HepG2 (cell line): ENCODE results near the gene PCDHGC5. TPM values are rescaled to one million over a fixed set of nuclear protein-coding genes. Genes with fewer than 3 reads are reported as not detected.

Source experiments
- ATAC-seq: fragments of 200-7000 bp; cut with Tn5 transposase; 3 replicates; pipeline ENCODE4 v1.9.1; 2020; ENCODE audit warnings: mild to moderate bottlenecking, moderate library complexity
- BruUV-seq: library from RNA; stranded (reverse); fragments of 400-500 nt; replicated peaks from 2 replicates; lab custom pipeline; 2021; lab: Mats Ljungman, UMichigan
- CTCF ChIA-PET: fragments of 300-600 bp; formaldehyde crosslinking; extraction: SDS; loops from one replicate; lab custom pipeline; 2021; ENCODE audit warnings: low total read pairs, inconsistent platforms, low intra/inter-chr PET ratio; lab: Yijun Ruan, JAX
- POLR2A ChIA-PET: fragments of 350-600 bp; sonication (Branson Sonifier 250); formaldehyde crosslinking; loops from one replicate; lab custom pipeline; 2020; ENCODE audit warnings: antibody characterized with exemption, inconsistent platforms; lab: Yijun Ruan, JAX
- DNase-seq: peaks from one replicate; pipeline ENCODE4 v3.0.0-alpha.2; 2015; ENCODE audit warnings: low spot score
- FAIRE-seq: peaks from 3 replicates; lab custom pipeline; 2011; peaks lifted over from hg19 to GRCh38; lab: Jason Lieb, UNC
- H2AFZ ChIP-seq: one replicate; pipeline ENCODE4 v1.6.1; 2011; ENCODE audit warnings: low read length, inconsistent platforms
- H3K27ac ChIP-seq: fragments of 300-600 bp; 3 replicates; pipeline ENCODE4 v1.8.0; 2011; ENCODE audit warnings: mixed run types, mild to moderate bottlenecking, mixed read lengths, low read length, inconsistent platforms; ENCODE audit not compliant: insufficient read depth; ENCODE audit errors: extremely low read length
- H3K27me3 ChIP-seq, 2 experiments: fragments of 200-600 bp in 1 of 2; 2 replicates in 1 of 2; 3 replicates in 1 of 2; pipeline versions ENCODE4 v1.6.0 to v1.8.0; 2011; ENCODE audit warnings: low read length in 2 of 2, mild to moderate bottlenecking in 2 of 2, moderate library complexity in 2 of 2, inconsistent platforms in 1 of 2; ENCODE audit not compliant: insufficient read depth in 2 of 2, control insufficient read depth in 1 of 2
- H3K36me3 ChIP-seq, 2 experiments: fragments of 200-600 bp in 1 of 2; replicated peaks in 1 of 2; 2 replicates in 1 of 2; 3 replicates in 1 of 2; pipeline versions ENCODE4 v1.5.1 to v1.8.0; 2011; ENCODE audit warnings: low read length in 2 of 2, inconsistent platforms in 1 of 2; ENCODE audit not compliant: insufficient read depth in 2 of 2, control insufficient read depth in 1 of 2
- H3K4me1 ChIP-seq: 2 replicates; pipeline ENCODE4 v1.5.1; 2012; ENCODE audit warnings: low read length, inconsistent platforms; ENCODE audit not compliant: insufficient read depth
- H3K4me2 ChIP-seq: 2 replicates; pipeline ENCODE4 v1.6.0; 2011; ENCODE audit warnings: low read depth, low read length, inconsistent platforms
- H3K4me3 ChIP-seq, 3 experiments: fragments of 200-600 bp in 1 of 3; sonication (generic), shearing (Covaris generic) in 1 of 3; replicated peaks in 1 of 3; 2 replicates each; pipeline ENCODE4 v1.5.1; 2011 to 2016; ENCODE audit warnings: low read length in 3 of 3, inconsistent platforms in 2 of 3, low read depth in 2 of 3, mild to moderate bottlenecking in 2 of 3, control low read depth in 1 of 3, mixed read lengths in 1 of 3; ENCODE audit not compliant: insufficient read depth in 1 of 3
- H3K79me2 ChIP-seq: one replicate; pipeline ENCODE4 v1.6.1; 2011; ENCODE audit warnings: low read length, inconsistent platforms; ENCODE audit not compliant: insufficient read depth
- H3K9ac ChIP-seq: 2 replicates; pipeline ENCODE4 v1.6.0; 2011; ENCODE audit warnings: mild to moderate bottlenecking, low read depth, low read length, inconsistent platforms; ENCODE audit not compliant: insufficient read depth
- H3K9me3 ChIP-seq: 2 replicates; pipeline ENCODE4 v1.5.1; 2012; ENCODE audit warnings: mild to moderate bottlenecking, low read length
- H4K20me1 ChIP-seq: 2 replicates; pipeline ENCODE4 v1.6.0; 2011; ENCODE audit warnings: inconsistent platforms, mild to moderate bottlenecking, low read length, moderate library complexity; ENCODE audit not compliant: insufficient read depth
- CCDC6 ChIP-seq: sonication (generic); formaldehyde crosslinking; IDR thresholded peaks from 2 replicates; pipeline ENCODE4 v1.8.1; 2022; ENCODE audit warnings: mild to moderate bottlenecking, missing genetic modification reagents, moderate library complexity
- CEBPB ChIP-seq: IDR thresholded peaks from 2 replicates; pipeline ENCODE4 v1.6.1; 2011; ENCODE audit warnings: low read depth, low read length, improper control_type of control experiment, borderline replicate concordance
- GMEB2 ChIP-seq: IDR thresholded peaks from 2 replicates; pipeline ENCODE4 v1.6.1; 2016; ENCODE audit warnings: missing biosample characterization, missing genetic modification reagents, low read depth
- HNRNPL ChIP-seq: fragments of 200-400 bp; formaldehyde crosslinking; IDR thresholded peaks from 2 replicates; pipeline ENCODE4 v1.6.1; 2017; ENCODE audit warnings: mild to moderate bottlenecking, low read depth, low read length
- KLF6 ChIP-seq: IDR thresholded peaks from 2 replicates; pipeline ENCODE4 v1.8.0; 2016; ENCODE audit warnings: missing biosample characterization, missing genetic modification reagents
- NFE2L1 ChIP-seq: sonication (generic); formaldehyde crosslinking; IDR thresholded peaks from 2 replicates; pipeline ENCODE4 v1.4.0; 2020; ENCODE audit warnings: missing genetic modification reagents, mild to moderate bottlenecking, borderline replicate concordance
- PRDM4 ChIP-seq: sonication (generic); formaldehyde crosslinking; IDR thresholded peaks from 2 replicates; pipeline ENCODE4 v1.9.0; 2021; ENCODE audit warnings: missing genetic modification reagents, borderline replicate concordance
- RNF219 ChIP-seq: sonication (generic); formaldehyde crosslinking; IDR thresholded peaks from 2 replicates; pipeline ENCODE4 v1.5.0; 2020; ENCODE audit warnings: mild to moderate bottlenecking, missing genetic modification reagents
- ZNF232 ChIP-seq: sonication (generic); formaldehyde crosslinking; IDR thresholded peaks from 2 replicates; pipeline ENCODE4 v1.4.0; 2020; ENCODE audit warnings: missing genetic modification reagents, borderline replicate concordance
- ZSCAN31 ChIP-seq: sonication (generic); formaldehyde crosslinking; IDR thresholded peaks from 2 replicates; pipeline ENCODE4 v1.5.0; 2020; ENCODE audit warnings: low read depth, mild to moderate bottlenecking, missing genetic modification reagents
- WGBS: methylation state at CpG from one replicate; pipeline ENCODE4 v1.1.6; 2017; ENCODE audit warnings: low lambda C conversion rate; 5-methylcytosine and 5-hydroxymethylcytosine counted together
- in situ Hi-C: cut with HindIII; loops from 2 replicates; pipeline ENCODE4 v1.10.0; 2017; ENCODE audit warnings: low pct_unique_long_range_greater_than_20kb; ENCODE audit not compliant: extremely low pct_ligation_motif_present
- intact Hi-C: fragments of 100-400 bp; cut with micrococcal nuclease; formaldehyde crosslinking; loops from one replicate; pipeline ENCODE4 v1.10.0; 2022; ENCODE audit not compliant: unreplicated experiment
- polyA plus RNA-seq, 8 experiments: library from polyadenylated mRNA; depleted of rRNA in 3 of 8; stranded (reverse) in 7 of 8; unstranded in 1 of 8; fragments of >200 nt; fragmentation: Illumina TruSeq in 4 of 8; extraction: Trizol in 4 of 8; gene quantifications; 2 replicates each; pipeline versions ENCODE4 v1.2.1 to v1.2.3, GENCODE V29; 2011 to 2016; ENCODE audit warnings: low read depth in 4 of 8, missing spikeins in 1 of 8, mixed read lengths in 1 of 8; ENCODE audit not compliant: insufficient read depth in 1 of 8
- total RNA-seq, 5 experiments: library from RNA; depleted of rRNA; stranded (reverse); fragments of >200 nt; fragmentation: Illumina TruSeq; extraction: Trizol; gene quantifications; 2 replicates each; pipeline ENCODE4 v1.2.3, GENCODE V29; 2016; ENCODE audit warnings: low read depth in 1 of 5

The PCDHGC5 gene
- total and polyA plus RNA-seq, 2 of the 13 experiments (the other 11 are each of a cell fraction or from before 2014, with no cell fraction given): 0.03 TPM; not detected in 1

- H3K9ac ChIP-seq: no peak overlapping the region
- CTCF ChIA-PET: no interaction called here
Measured at GRCh38 chr5:141528291-141528984, 39.6 kb downstream of the PCDHGC5 start.

GRCh38 chr5:141529002-141529401 is 40.1 kb downstream of the PCDHGC5 start:
- BruUV-seq: no TSS peak
- Histone ChIP-seq H3K4me1 (peaks cover 39% of the 10 kb centered on the region), H4K20me1 (peaks cover 5% of the 10 kb centered on the region; the same call in 1 of the 2 replicates), H3K4me2 (no peak overlapping the region), H3K79me2 (no peaks in the 10 kb centered on the region), H3K36me3 (peaks cover 38 to 79% of the 10 kb centered on the region in 2 experiments), H3K27me3 (no peaks in the 10 kb centered on the region), H3K9ac (no peak overlapping the region), H3K4me3 (no peak overlapping the region), H2AFZ (no peak overlapping the region), H3K27ac (no peak overlapping the region), H3K9me3 (no peaks in the 10 kb centered on the region)
- in situ Hi-C loops: loop anchor here (10.0 kb wide), 1 partner anchor 174 kb away; the partner anchor contains the start of genes PCDHGA4, PCDHGB1 and PCDHGB2
- intact Hi-C loops: loop anchor here (10.0 kb wide), 1 partner anchor 174 kb away; the partner anchor contains the start of genes PCDHGA4, PCDHGB1 and PCDHGB2
- 98% methylated on average over 5 of the region's 5 CpGs for WGBS
- ChIA-PET CTCF (no interaction called here), POLR2A (no interaction called here)
- ATAC-seq (no peak), DNase-seq (no peak), FAIRE-seq (no peak)
- TF ChIP-seq NFE2L1 (CRISPR knock-in tag) (no peak), GMEB2 (no peak), ZSCAN31 (CRISPR knock-in tag) (no peak), RNF219 (no peak), KLF6 (CRISPR knock-in tag) (no peak), ZNF232 (CRISPR knock-in tag) (no peak), CCDC6 (CRISPR knock-in tag) (no peak), PRDM4 (CRISPR knock-in tag) (no peak)

More at GRCh38 chr5:141528291-141528984, 39.6 kb downstream of the PCDHGC5 start:
- ATAC-seq (no peak), DNase-seq (no peak), FAIRE-seq (no peak)
- no peak overlapping the region for H3K4me2 ChIP-seq
- H3K27ac ChIP-seq: no peak overlapping the region
- TF ChIP-seq HNRNPL (no peak), CEBPB (peak; percentile 33; the same call in 1 of the 2 replicates)
- intact Hi-C loops: loop anchor here (10.0 kb wide), 1 partner anchor 174 kb away; the partner anchor contains the start of genes PCDHGA4, PCDHGB1 and PCDHGB2
- in situ Hi-C loops: loop anchor here (10.0 kb wide), 1 partner anchor 174 kb away; the partner anchor contains the start of genes PCDHGA4, PCDHGB1 and PCDHGB2
- peaks cover 37 to 79% of the 10 kb centered on the region in 2 experiments for H3K36me3 ChIP-seq
- no peak overlapping the region for H2AFZ ChIP-seq
- H4K20me1 ChIP-seq: peaks cover 5% of the 10 kb centered on the region; the same call in 1 of the 2 replicates
- BruUV-seq: no TSS peak
- H3K27me3 ChIP-seq: no peaks in the 10 kb centered on the region
- POLR2A ChIA-PET: no interaction called here
- H3K9me3 ChIP-seq: no peaks in the 10 kb centered on the region
- no peak overlapping the region for H3K4me3 ChIP-seq
- 94% methylated on average over 11 of the region's 11 CpGs for whole genome bisulfite sequencing
- no peaks in the 10 kb centered on the region for H3K79me2 ChIP-seq
- peaks cover 39% of the 10 kb centered on the region for H3K4me1 ChIP-seq
